Activated CD4-positive, alpha-beta T cell treated with anti-CD3 and anti-CD28 coated beads, Interleukin-2, amount 50 U/mL, for 4 hours (primary cell): ENCODE results near the gene TRPM2.
A peak's percentile ranks its signal among the peaks of the same experiment; 100 is the strongest.

Source experiments
- DNase-seq, 2 experiments: peaks; one replicate each; pipeline ENCODE4 v3.0.0-alpha.2; 2020

The TRPM2 gene

GRCh38 chr21:44450999-44451398 is 97.6 kb downstream of the TRPM2 start:
- no peak for DNase-seq

- no peak for DNase-seq
Measured at GRCh38 chr21:44453120-44453519, 99.7 kb downstream of the TRPM2 start.

GRCh38 chr21:44454058-44454457 is 100.6 kb downstream of the TRPM2 start:
- no peak for DNase-seq

DNA sequence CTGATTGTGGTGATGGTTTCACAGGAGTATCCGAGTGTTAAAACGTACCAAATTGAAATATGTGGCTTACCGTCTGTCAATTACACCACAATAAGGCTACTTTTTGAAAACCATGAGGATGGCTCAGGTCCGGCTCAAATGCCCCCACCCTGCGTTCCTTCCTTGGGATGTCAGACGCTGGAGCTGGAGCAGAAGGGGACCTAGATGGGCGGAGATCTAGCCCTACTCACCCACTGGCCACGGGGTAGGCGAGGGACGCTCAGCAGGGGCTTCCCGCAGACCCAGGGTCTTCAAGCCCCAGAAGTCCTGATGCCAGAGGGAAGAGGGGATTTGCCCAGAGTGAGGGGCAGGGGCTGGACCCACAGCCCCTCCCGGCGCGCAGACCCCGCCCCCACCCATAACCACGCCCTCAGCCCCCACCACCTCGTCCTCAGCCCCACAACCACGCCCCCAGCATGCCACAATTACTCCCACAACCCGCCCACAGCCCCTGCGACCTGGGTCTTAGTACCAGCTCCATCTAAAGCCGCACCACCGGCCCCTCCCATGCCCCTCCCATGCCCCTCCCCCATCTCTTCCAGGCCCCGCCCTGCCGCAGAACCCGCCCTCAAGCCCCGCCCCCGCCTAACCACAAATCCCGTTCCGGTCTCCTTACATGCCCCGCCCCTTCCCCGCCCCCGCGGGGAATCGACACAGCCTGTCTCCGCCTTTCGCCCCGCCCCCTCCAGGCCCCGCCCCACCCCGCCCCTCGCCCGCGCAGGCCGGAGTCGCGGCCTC is 101.5 kb downstream of the TRPM2 start, which contains the start of gene LRRC3:
TSS of gene LRRC3 (plus strand) at position 764 of the 777 bp plus-strand sequence. CDS start 1,135 bp downstream, outside the sequence.
- peak; percentile 77 to 83 for DNase-seq

GRCh38 chr21:44455524-44456213 is 102.2 kb downstream of the TRPM2 start:
- peak in 1 of 2 experiments; percentile 11 for DNase-seq

DNA sequence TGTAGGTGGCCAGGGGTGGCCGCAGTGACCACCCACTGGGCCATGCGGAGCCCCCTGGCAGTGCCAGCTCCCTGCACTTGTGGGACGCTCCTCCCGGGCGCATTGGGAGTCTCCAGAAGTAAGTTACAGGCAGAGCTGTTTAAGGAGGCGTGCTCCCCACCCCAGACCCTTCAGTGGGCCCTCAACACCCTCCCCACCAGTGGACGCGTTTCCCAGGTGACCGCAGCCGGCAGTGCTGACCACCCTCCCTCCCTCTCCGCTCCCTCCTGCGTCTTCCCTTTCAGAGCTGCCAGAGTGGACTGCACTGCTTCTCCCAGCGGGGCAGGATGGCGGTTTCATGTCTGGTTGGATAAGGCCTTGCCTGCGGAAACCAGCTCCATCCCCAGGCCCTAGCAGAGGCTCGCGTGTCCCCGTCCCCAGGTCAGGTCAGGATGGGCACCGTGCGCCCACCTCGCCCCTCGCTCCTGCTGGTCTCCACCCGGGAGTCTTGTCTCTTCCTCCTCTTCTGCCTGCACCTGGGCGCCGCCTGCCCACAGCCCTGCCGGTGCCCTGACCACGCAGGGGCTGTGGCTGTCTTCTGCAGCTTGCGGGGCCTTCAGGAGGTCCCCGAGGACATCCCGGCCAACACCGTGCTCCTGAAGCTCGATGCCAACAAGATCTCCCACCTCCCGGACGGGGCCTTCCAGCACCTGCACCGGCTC is 102.9 kb downstream of the TRPM2 start:
- no peak for DNase-seq

- no peak for DNase-seq
Measured at GRCh38 chr21:44456915-44457736, 103.7 kb downstream of the TRPM2 start.

- DNase-seq: no peak
Measured at GRCh38 chr21:44458971-44459711, 105.7 kb downstream of the TRPM2 start.

GRCh38 chr21:44459712-44460440 is 106.5 kb downstream of the TRPM2 start:
- DNase-seq: no peak

DNA sequence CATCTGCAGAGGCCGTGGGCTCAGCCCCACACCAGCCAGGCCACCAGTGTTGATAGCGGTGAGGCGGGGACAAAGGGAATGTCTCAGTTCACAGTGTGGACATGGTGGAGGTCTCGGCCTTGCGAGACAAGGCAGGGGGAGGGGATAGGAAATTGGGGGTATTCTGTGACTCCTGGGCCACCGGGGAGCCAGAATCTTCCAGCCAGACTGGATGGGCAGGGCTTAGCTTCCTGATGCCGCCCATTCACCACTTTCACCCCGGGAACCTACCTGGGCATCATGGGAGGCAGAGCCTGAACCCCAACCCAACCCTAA is 107.0 kb downstream of the TRPM2 start:
- DNase-seq: no peak

- DNase-seq: no peak
Measured at GRCh38 chr21:44461005-44461404, 107.6 kb downstream of the TRPM2 start.

GRCh38 chr21:44461464-44462001 is 108.1 kb downstream of the TRPM2 start:
- no peak for DNase-seq

DNA sequence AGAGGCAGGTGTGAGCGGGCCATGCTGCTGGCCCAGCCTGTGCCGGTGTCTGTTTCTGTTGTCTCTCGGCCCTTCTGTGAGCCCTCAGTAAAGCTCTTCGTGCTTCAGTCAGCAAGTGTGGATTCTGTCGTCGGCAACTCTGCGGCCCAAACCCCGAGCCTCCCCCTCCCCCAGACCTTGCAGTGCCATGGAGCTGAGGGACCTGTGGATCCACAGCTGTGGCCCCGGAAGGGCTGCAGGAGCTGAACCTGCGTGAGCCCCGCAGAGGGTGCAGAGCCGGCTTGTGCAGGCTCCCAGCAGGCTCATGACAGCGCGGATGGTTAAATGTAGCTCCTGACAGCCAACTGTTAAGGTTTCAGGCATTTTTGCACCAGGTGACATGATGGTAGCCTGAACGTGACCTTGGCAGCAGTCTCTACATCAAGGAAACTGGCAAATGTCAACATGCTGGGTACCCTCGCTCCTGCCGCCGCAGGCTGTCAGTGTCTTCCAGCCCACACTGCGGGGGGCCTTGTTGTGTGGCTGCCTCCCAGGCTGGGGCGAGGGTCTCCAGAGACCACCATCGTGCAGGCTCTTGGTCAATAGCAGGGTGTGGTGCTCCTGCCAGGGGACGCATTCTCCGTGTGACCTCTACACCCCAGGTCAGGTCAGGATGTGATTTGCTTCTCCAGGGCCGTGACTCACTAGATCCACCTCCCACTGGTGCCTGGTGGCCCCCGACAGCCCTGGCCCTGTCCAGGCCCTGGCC is 108.8 kb downstream of the TRPM2 start:
- no peak for DNase-seq

GRCh38 chr21:44462834-44463200 is 109.4 kb downstream of the TRPM2 start:
- DNase-seq: no peak

DNA sequence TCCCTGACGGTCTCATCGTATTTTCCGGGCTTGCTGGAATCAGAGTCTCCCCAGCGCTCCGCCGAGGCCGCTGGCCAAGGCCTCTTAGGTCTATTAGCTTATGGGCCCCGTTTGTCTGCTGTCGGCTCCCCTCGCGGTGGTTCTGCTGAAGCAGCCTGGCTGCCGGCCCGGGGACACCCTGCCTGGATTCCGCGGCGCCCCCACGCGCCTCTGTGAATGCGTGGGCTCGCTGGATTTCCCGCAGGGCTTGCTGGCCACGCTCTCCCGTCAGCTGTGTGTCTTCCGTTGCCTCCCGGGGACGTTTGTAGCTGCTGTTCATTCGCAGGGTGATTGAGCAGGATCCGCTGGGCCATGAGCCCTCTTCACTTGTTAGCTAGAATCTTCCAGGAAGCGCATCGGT is 110.3 kb downstream of the TRPM2 start:
- DNase-seq: no peak

DNA sequence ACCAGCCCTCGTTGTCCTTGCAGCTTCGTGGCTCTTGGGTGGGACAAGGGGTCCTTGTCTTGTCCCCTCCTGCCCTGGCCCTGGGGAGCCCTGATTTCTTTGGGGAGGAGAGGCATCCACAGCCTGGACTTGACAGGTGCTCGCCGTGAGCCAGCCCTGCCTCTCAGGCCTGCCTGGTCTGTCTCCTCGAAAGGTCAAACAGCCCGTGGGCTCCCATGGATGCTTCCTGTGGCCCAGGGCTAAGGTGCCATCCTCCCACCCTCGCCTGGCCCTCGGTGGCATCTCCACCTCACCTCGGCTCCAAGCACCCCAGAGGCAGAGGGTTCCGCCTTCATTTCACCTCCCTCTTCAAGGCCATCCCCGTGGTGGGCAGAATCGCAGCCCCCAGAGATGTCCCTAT is 110.9 kb downstream of the TRPM2 start:
- no peak for DNase-seq

- DNase-seq: no peak
Measured at GRCh38 chr21:44466351-44466954, 113.0 kb downstream of the TRPM2 start.

DNA sequence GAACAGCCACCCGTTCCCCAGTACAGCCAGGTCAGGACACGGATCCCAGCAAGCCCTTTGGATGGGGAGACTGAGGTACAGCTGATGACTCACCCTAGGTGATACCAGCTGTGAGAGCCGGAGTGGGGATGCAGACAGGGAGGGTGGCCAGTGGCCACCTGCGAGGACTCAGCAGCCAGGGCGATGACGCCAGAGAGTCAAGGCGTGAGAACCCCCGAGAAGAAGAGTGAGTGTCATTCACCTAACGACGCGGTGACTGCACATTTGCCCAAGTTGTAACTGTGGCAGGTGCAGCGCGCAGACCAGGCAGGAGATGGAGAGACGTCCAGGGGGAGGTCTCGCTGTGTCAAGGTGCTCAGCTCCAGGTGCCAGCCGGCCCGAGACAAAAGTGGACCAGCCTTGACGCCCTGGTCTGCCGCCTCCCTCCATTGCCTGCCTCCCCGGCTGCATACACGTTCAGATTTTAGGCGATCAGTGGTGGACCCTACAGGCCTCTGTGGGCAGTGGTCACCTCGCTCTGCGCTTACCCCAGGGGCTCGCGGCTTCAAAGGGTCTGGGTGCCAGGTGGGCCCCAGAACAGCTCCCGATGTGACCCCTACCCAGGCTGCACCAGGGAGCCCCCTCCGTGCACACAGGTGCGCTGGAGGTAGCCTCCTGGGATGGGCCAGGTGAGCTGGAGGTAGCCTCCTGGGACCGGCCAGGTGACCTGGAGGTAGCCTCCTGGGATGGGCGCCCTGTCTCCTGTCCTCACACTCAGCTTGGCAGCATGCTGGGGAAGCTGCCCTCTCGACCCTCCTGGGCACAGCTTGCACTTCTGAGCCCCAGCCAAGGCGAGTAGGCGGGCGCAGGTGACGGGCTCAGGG is 113.8 kb downstream of the TRPM2 start:
- no peak for DNase-seq

DNA sequence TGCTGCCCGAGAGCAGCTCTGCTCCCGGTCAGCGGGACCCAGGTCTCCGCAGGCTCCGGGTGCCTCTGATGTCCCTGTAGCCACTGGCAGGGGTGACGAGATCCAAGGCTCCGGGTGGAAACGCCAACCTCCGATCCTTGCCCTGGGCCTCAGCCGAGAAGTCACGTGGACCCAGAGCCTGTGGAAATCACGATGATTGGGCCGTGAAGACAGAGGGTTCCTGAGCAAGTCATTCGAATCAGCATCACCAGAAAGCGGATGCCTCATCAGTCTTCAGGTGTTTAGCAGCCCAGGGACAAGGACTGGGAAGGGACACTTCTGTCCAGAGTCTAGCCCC is 114.4 kb downstream of the TRPM2 start:
- DNase-seq: no peak
